Measurements from ENCODE around the gene ATAD3C. TPM values are rescaled to one million over a fixed set of nuclear protein-coding genes. Genes with fewer than 3 reads are reported as not detected.
"Not testable (repeated sequence)": the region's sequence is repeated elsewhere in the genome, so short reads cannot be mapped to it uniquely, and the experiment has no call there.

ATAD3C gene
- total RNA-seq, 5 donors from 2014 or later (not counting 1 experiment from before 2014, with no cell fraction given) = 0.59 to 3.1 (median 1.4) TPM

GRCh38 chr1:1426496-1427105 is 22.9 kb upstream of the ATAD3C start:
- Histone ChIP-seq H3K9me3 (no peaks in the 10 kb centered on the region), H3K36me3 (ENCODE audit: control insufficient read depth in 2 of 2, extremely low read depth in 1 of 2, insufficient read depth in 1 of 2, low read length in 1 of 2) (no peaks in the 10 kb centered on the region), H3K27me3 (replicated peaks in 1 of 2; ENCODE audit: control insufficient read depth in 2 of 2, extremely low read depth in 1 of 2, insufficient read depth in 2 of 2, low read length in 1 of 2) (peaks cover 0 to 82% of the 10 kb centered on the region in 2 experiments), H3K27ac (ENCODE audit: low read length) (no peak overlapping the region), H3K4me1 (ENCODE audit: control insufficient read depth in 1 of 2, extremely low read depth in 1 of 2, insufficient read depth in 2 of 2, low read length in 2 of 2) (peaks cover 0 to 10% of the 10 kb centered on the region in 2 experiments), H3K4me3 (ENCODE audit: control insufficient read depth in 1 of 2, extremely low read depth in 1 of 2, low read length in 1 of 2) (no peak overlapping the region)
- Mint-ChIP-seq H3K4me3 (peak overlapping the region in 1 of 3 donors; percentile 35), H3K4me1 (peaks cover 3 to 7% (median 3%) of the 10 kb centered on the region in 3 donors), H3K27me3 (peaks cover 14 to 39% of the 10 kb centered on the region in 2 donors), H3K36me3 (no peaks in the 10 kb centered on the region), H3K27ac (no peak overlapping the region), H3K9me3 (no peaks in the 10 kb centered on the region)
- WGBS (ENCODE audit: insufficient coverage) = 3% methylated on average over 10 of the region's 19 CpGs
- POLR2A ChIA-PET = no interaction called here
- CTCF ChIA-PET = interaction anchor here (0.6 kb wide), 2 partner anchors 25 to 30 kb away, joined by 7 to 8 read pairs; no protein-coding TSS in a partner anchor
- peak in 3 of 4 experiments; percentile 10 to 67 (median 16) for ATAC-seq (replicated peaks in 1 of 4)
- no peak for DNase-seq

- Histone ChIP-seq H3K27ac (ENCODE audit: low read length) (no peak overlapping the region), H3K27me3 (replicated peaks in 1 of 2; ENCODE audit: control insufficient read depth in 2 of 2, extremely low read depth in 1 of 2, insufficient read depth in 2 of 2, low read length in 1 of 2) (peaks cover 0 to 82% of the 10 kb centered on the region in 2 experiments), H3K4me3 (ENCODE audit: control insufficient read depth in 1 of 2, extremely low read depth in 1 of 2, low read length in 1 of 2) (no peak overlapping the region), H3K9me3 (no peaks in the 10 kb centered on the region), H3K36me3 (ENCODE audit: control insufficient read depth in 2 of 2, extremely low read depth in 1 of 2, insufficient read depth in 1 of 2, low read length in 1 of 2) (no peaks in the 10 kb centered on the region), H3K4me1 (ENCODE audit: control insufficient read depth in 1 of 2, extremely low read depth in 1 of 2, insufficient read depth in 2 of 2, low read length in 2 of 2) (peaks cover 0 to 10% of the 10 kb centered on the region in 2 experiments)
- 10% methylated on average over 54 of the region's 66 CpGs for WGBS (ENCODE audit: insufficient coverage)
- Mint-ChIP-seq H3K9me3 (no peaks in the 10 kb centered on the region), H3K27me3 (peaks cover 12 to 38% of the 10 kb centered on the region in 2 donors), H3K4me1 (peaks cover 3 to 7% (median 3%) of the 10 kb centered on the region in 3 donors), H3K36me3 (no peaks in the 10 kb centered on the region), H3K27ac (no peak overlapping the region), H3K4me3 (peak overlapping the region in 1 of 3 donors; percentile 35)
- DNase-seq (no peak), ATAC-seq (replicated peaks in 1 of 4) (peak in 2 of 4 experiments; percentile 21 to 31)
- ChIA-PET POLR2A (no interaction called here), CTCF (no interaction called here)
Observed at GRCh38 chr1:1427106-1427819, 22.2 kb upstream of the ATAD3C start.

GRCh38 chr1:1427820-1428148 is 21.7 kb upstream of the ATAD3C start:
- Histone ChIP-seq H3K27me3 (replicated peaks in 1 of 2; ENCODE audit: control insufficient read depth in 2 of 2, extremely low read depth in 1 of 2, insufficient read depth in 2 of 2, low read length in 1 of 2) (peaks cover 0 to 81% of the 10 kb centered on the region in 2 experiments), H3K9me3 (no peaks in the 10 kb centered on the region), H3K36me3 (ENCODE audit: control insufficient read depth in 2 of 2, extremely low read depth in 1 of 2, insufficient read depth in 1 of 2, low read length in 1 of 2) (no peaks in the 10 kb centered on the region), H3K4me3 (ENCODE audit: control insufficient read depth in 1 of 2, extremely low read depth in 1 of 2, low read length in 1 of 2) (no peak overlapping the region), H3K4me1 (ENCODE audit: control insufficient read depth in 1 of 2, extremely low read depth in 1 of 2, insufficient read depth in 2 of 2, low read length in 2 of 2) (peaks cover 0 to 10% of the 10 kb centered on the region in 2 experiments), H3K27ac (ENCODE audit: low read length) (no peak overlapping the region)
- DNase-seq (no peak), ATAC-seq (replicated peaks in 1 of 4) (no peak)
- POLR2A ChIA-PET = no interaction called here
- WGBS (ENCODE audit: insufficient coverage) = 2% methylated on average over 10 of the region's 22 CpGs
- peaks cover 7 to 35% of the 10 kb centered on the region in 2 donors for H3K27me3 Mint-ChIP-seq
- no peaks in the 10 kb centered on the region for H3K36me3 Mint-ChIP-seq
- no peak overlapping the region for H3K27ac Mint-ChIP-seq
- H3K4me3 Mint-ChIP-seq = no peak overlapping the region
- no peaks in the 10 kb centered on the region for H3K9me3 Mint-ChIP-seq
- peaks cover 3 to 7% (median 3%) of the 10 kb centered on the region in 3 donors for H3K4me1 Mint-ChIP-seq
- CTCF ChIA-PET = no interaction called here

- H3K27ac ChIP-seq (ENCODE audit: low read length) = no peak overlapping the region
- H3K4me3 ChIP-seq (ENCODE audit: control insufficient read depth in 1 of 2, extremely low read depth in 1 of 2, low read length in 1 of 2) = no peak overlapping the region
- H3K4me3 Mint-ChIP-seq = peak overlapping the region; percentile 7 to 63 (median 50)
- H3K27ac Mint-ChIP-seq = no peak overlapping the region
- ChIA-PET CTCF (interaction anchor here in 1 of 2 donors (0.6 kb wide), 1 partner anchor 119 kb away, joined by 3 read pairs; no protein-coding TSS in a partner anchor), POLR2A (interaction anchor here in 1 of 2 donors (0.7 kb wide), 1 partner anchor 458 kb away, joined by 7 read pairs; no protein-coding TSS in a partner anchor)
- H3K36me3 ChIP-seq (ENCODE audit: control insufficient read depth in 2 of 2, extremely low read depth in 1 of 2, insufficient read depth in 1 of 2, low read length in 1 of 2) = no peaks in the 10 kb centered on the region
- peaks cover 7 to 34% of the 10 kb centered on the region in 2 donors for H3K27me3 Mint-ChIP-seq
- H3K4me1 Mint-ChIP-seq = peaks cover 3 to 7% (median 3%) of the 10 kb centered on the region in 3 donors
- peaks cover 0 to 10% of the 10 kb centered on the region in 2 experiments for H3K4me1 ChIP-seq (ENCODE audit: control insufficient read depth in 1 of 2, extremely low read depth in 1 of 2, insufficient read depth in 2 of 2, low read length in 2 of 2)
- H3K36me3 Mint-ChIP-seq = no peaks in the 10 kb centered on the region
- DNase-seq = no peak
- peaks cover 0 to 81% of the 10 kb centered on the region in 2 experiments for H3K27me3 ChIP-seq (replicated peaks in 1 of 2; ENCODE audit: control insufficient read depth in 2 of 2, extremely low read depth in 1 of 2, insufficient read depth in 2 of 2, low read length in 1 of 2)
- ATAC-seq (replicated peaks in 1 of 4) = no peak
- H3K9me3 Mint-ChIP-seq = no peaks in the 10 kb centered on the region
- WGBS (ENCODE audit: insufficient coverage) = 89% methylated on average over 19 of the region's 19 CpGs
- H3K9me3 ChIP-seq = no peaks in the 10 kb centered on the region
Observed at GRCh38 chr1:1428174-1428573, 21.3 kb upstream of the ATAD3C start.

- not testable (repeated sequence) for H3K36me3 Mint-ChIP-seq; H3K36me3 ChIP-seq (ENCODE audit: control insufficient read depth in 2 of 2, extremely low read depth in 1 of 2, insufficient read depth in 1 of 2, low read length in 1 of 2); H3K4me3 ChIP-seq (ENCODE audit: control insufficient read depth in 1 of 2, extremely low read depth in 1 of 2, low read length in 1 of 2); H3K9me3 ChIP-seq; H3K4me1 Mint-ChIP-seq; H3K27ac Mint-ChIP-seq; DNase-seq; ATAC-seq (replicated peaks in 1 of 4); H3K27ac ChIP-seq (ENCODE audit: low read length); H3K9me3 Mint-ChIP-seq
- peaks cover 0 to 12% of the 10 kb centered on the region in 2 experiments for H3K4me1 ChIP-seq (ENCODE audit: control insufficient read depth in 1 of 2, extremely low read depth in 1 of 2, insufficient read depth in 2 of 2, low read length in 2 of 2)
- CTCF ChIA-PET = interaction anchor here (0.6 kb wide), 2 partner anchors 15 to 119 kb away, joined by 3 to 4 read pairs; no protein-coding TSS in a partner anchor
- peak overlapping the region in 1 of 3 donors; percentile 63 for H3K4me3 Mint-ChIP-seq
- POLR2A ChIA-PET = interaction anchor here in 1 of 2 donors (0.7 kb wide), 2 partner anchors 128 to 459 kb away, joined by 7 read pairs; no protein-coding TSS in a partner anchor
- peaks cover 0 to 83% of the 10 kb centered on the region in 2 experiments for H3K27me3 ChIP-seq (replicated peaks in 1 of 2; ENCODE audit: control insufficient read depth in 2 of 2, extremely low read depth in 1 of 2, insufficient read depth in 2 of 2, low read length in 1 of 2)
- no CpG with 5 or more reads among the region's 6 CpGs for WGBS (ENCODE audit: insufficient coverage)
- peaks cover 7 to 34% of the 10 kb centered on the region in 2 donors for H3K27me3 Mint-ChIP-seq
Observed at GRCh38 chr1:1428967-1429366, 20.5 kb upstream of the ATAD3C start.

- peaks cover 7 to 32% of the 10 kb centered on the region in 2 donors for H3K27me3 Mint-ChIP-seq
- no peak overlapping the region for H3K27ac ChIP-seq (ENCODE audit: low read length)
- POLR2A ChIA-PET = no interaction called here
- WGBS (ENCODE audit: insufficient coverage) = 80% methylated on average over 3 of the region's 6 CpGs
- H3K27ac Mint-ChIP-seq = no peak overlapping the region
- peaks cover 0 to 84% of the 10 kb centered on the region in 2 experiments for H3K27me3 ChIP-seq (replicated peaks in 1 of 2; ENCODE audit: control insufficient read depth in 2 of 2, extremely low read depth in 1 of 2, insufficient read depth in 2 of 2, low read length in 1 of 2)
- H3K9me3 Mint-ChIP-seq = no peaks in the 10 kb centered on the region
- H3K4me3 ChIP-seq (ENCODE audit: control insufficient read depth in 1 of 2, extremely low read depth in 1 of 2, low read length in 1 of 2) = no peak overlapping the region
- peaks cover 0 to 19% of the 10 kb centered on the region in 2 experiments for H3K4me1 ChIP-seq (ENCODE audit: control insufficient read depth in 1 of 2, extremely low read depth in 1 of 2, insufficient read depth in 2 of 2, low read length in 2 of 2)
- no peaks in the 10 kb centered on the region for H3K36me3 ChIP-seq (ENCODE audit: control insufficient read depth in 2 of 2, extremely low read depth in 1 of 2, insufficient read depth in 1 of 2, low read length in 1 of 2)
- H3K9me3 ChIP-seq = no peaks in the 10 kb centered on the region
- DNase-seq (no peak), ATAC-seq (replicated peaks in 1 of 4) (no peak)
- CTCF ChIA-PET = no interaction called here
- H3K4me1 Mint-ChIP-seq = peaks cover 3 to 7% (median 6%) of the 10 kb centered on the region in 3 donors
- H3K36me3 Mint-ChIP-seq = no peaks in the 10 kb centered on the region
- H3K4me3 Mint-ChIP-seq = no peak overlapping the region
Observed at GRCh38 chr1:1429671-1430073, 19.8 kb upstream of the ATAD3C start.
